ENCODE results near the gene MRPL48.
A peak's percentile ranks its signal among the peaks of the same experiment; 100 is the strongest.
"Not testable (repeated sequence)": the region's sequence is repeated elsewhere in the genome, so short reads cannot be mapped to it uniquely, and the experiment has no call there.

MRPL48 gene

GRCh38 chr11:73839123-73839457 lies 51.4 kb downstream of the MRPL48 start:
- DNase-seq (ENCODE audit: low read depth in 2 of 2): no peak

GRCh38 chr11:73851046-73851764 lies 63.5 kb downstream of the MRPL48 start:
- no peak for DNase-seq (ENCODE audit: low read depth in 2 of 2)

- no peak for DNase-seq (ENCODE audit: low read depth in 2 of 2)
Observed at GRCh38 chr11:73852049-73852448, 64.4 kb downstream of the MRPL48 start.

GRCh38 chr11:73854680-73855079 lies 67.0 kb downstream of the MRPL48 start:
- DNase-seq (ENCODE audit: low read depth in 2 of 2): no peak

- DNase-seq (ENCODE audit: low read depth in 2 of 2): no peak
Observed at GRCh38 chr11:73856031-73856567, 68.4 kb downstream of the MRPL48 start.

GRCh38 chr11:73859671-73860070 lies 72.0 kb downstream of the MRPL48 start:
- DNase-seq (ENCODE audit: low read depth in 2 of 2): no peak

GRCh38 chr11:73860202-73860601 lies 72.5 kb downstream of the MRPL48 start:
- DNase-seq (ENCODE audit: low read depth in 2 of 2): no peak

- DNase-seq (ENCODE audit: low read depth in 2 of 2): no peak
Observed at GRCh38 chr11:73862986-73863385, 75.3 kb downstream of the MRPL48 start.

- DNase-seq (ENCODE audit: low read depth in 2 of 2): no peak
Observed at GRCh38 chr11:73866095-73866579, 78.5 kb downstream of the MRPL48 start.

- DNase-seq (ENCODE audit: low read depth in 2 of 2): no peak
Observed at GRCh38 chr11:73866586-73866996, 78.9 kb downstream of the MRPL48 start.

- no peak for DNase-seq (ENCODE audit: low read depth in 2 of 2)
Observed at GRCh38 chr11:73869332-73869949, 81.8 kb downstream of the MRPL48 start.

- DNase-seq (ENCODE audit: low read depth in 2 of 2): no peak
Observed at GRCh38 chr11:73870261-73870660, 82.6 kb downstream of the MRPL48 start.

- DNase-seq (ENCODE audit: low read depth in 2 of 2): no peak
Observed at GRCh38 chr11:73872749-73873357, 85.2 kb downstream of the MRPL48 start.

GRCh38 chr11:73875380-73875779 lies 87.7 kb downstream of the MRPL48 start:
- no peak for DNase-seq (ENCODE audit: low read depth in 2 of 2)

GRCh38 chr11:73875840-73876239 lies 88.2 kb downstream of the MRPL48 start:
- peak in 1 of 2 donors; percentile 6 for DNase-seq (ENCODE audit: low read depth in 2 of 2)

- peak; percentile 85 to 92 for DNase-seq (ENCODE audit: low read depth in 2 of 2)
Observed at GRCh38 chr11:73876424-73877310, 89.0 kb downstream of the MRPL48 start, which contains the start of the genes COA4 and PAAF1. TSS of gene COA4 (minus strand) at chr11:73876846. CDS start at chr11:73873378, 3,468 bp downstream. TSS of gene PAAF1 (plus strand) at chr11:73876999. CDS start at chr11:73877022, 23 bp downstream.

GRCh38 chr11:73878771-73879170 lies 91.1 kb downstream of the MRPL48 start:
- DNase-seq (ENCODE audit: low read depth in 2 of 2): no peak

GRCh38 chr11:73880449-73880848 lies 92.8 kb downstream of the MRPL48 start:
- not testable (repeated sequence) for DNase-seq (ENCODE audit: low read depth in 2 of 2)

- DNase-seq (ENCODE audit: low read depth in 2 of 2): no peak
Observed at GRCh38 chr11:73883856-73884255, 96.2 kb downstream of the MRPL48 start.

- DNase-seq (ENCODE audit: low read depth in 2 of 2): no peak
Observed at GRCh38 chr11:73888244-73888643, 100.6 kb downstream of the MRPL48 start.

- no peak for DNase-seq (ENCODE audit: low read depth in 2 of 2)
Observed at GRCh38 chr11:73889019-73889418, 101.3 kb downstream of the MRPL48 start.
